Neural progenitor cell (in vitro differentiated cells): Measurements from ENCODE around the gene NFIA. TPM values are rescaled to one million over a fixed set of nuclear protein-coding genes. Genes with fewer than 3 reads are reported as not detected.
"Not testable (repeated sequence)": the region's sequence is repeated elsewhere in the genome, so short reads cannot be mapped to it uniquely, and the experiment has no call there.

Source experiments
- DNase-seq: peaks from one replicate; pipeline ENCODE4 v3.0.0-alpha.2; 2016; ENCODE audit warnings: low spot score
- H2AFZ ChIP-seq: fragments of 200-600 bp; sonication (generic); replicated peaks from 2 replicates; pipeline ENCODE4 v1.6.1; 2016; ENCODE audit warnings: antibody characterized with exemption
- H3F3A ChIP-seq: fragments of 200-600 bp; sonication (generic); 2 replicates; pipeline ENCODE4 v1.6.1; 2016; ENCODE audit warnings: antibody characterized with exemption, low read depth
- H3K27ac ChIP-seq: fragments of 200-600 bp; sonication (generic); 2 replicates; pipeline ENCODE4 v1.5.1; 2016; ENCODE audit warnings: mild to moderate bottlenecking
- H3K27me3 ChIP-seq: fragments of 200-600 bp; sonication (generic); 2 replicates; pipeline ENCODE4 v1.6.1; 2016; ENCODE audit warnings: mild to moderate bottlenecking, moderate library complexity
- H3K36me3 ChIP-seq: fragments of 200-600 bp; sonication (generic); 2 replicates; pipeline ENCODE4 v1.5.1; 2016
- H3K4me1 ChIP-seq: fragments of 200-600 bp; sonication (generic); 2 replicates; pipeline ENCODE4 v1.6.1; 2016; ENCODE audit warnings: mixed run types
- H3K4me2 ChIP-seq: fragments of 200-600 bp; sonication (generic); 2 replicates; pipeline ENCODE4 v1.6.1; 2016
- H3K4me3 ChIP-seq: fragments of 200-600 bp; sonication (generic); 2 replicates; pipeline ENCODE4 v1.5.1; 2016
- H3K79me2 ChIP-seq: fragments of 200-600 bp; sonication (generic); 2 replicates; pipeline ENCODE4 v1.6.1; 2016; ENCODE audit warnings: low read depth
- H3K9ac ChIP-seq: fragments of 200-600 bp; sonication (generic); 2 replicates; pipeline ENCODE4 v1.6.1; 2016
- H3K9me3 ChIP-seq: fragments of 200-600 bp; sonication (generic); 2 replicates; pipeline ENCODE4 v1.5.1; 2016; ENCODE audit warnings: low read depth
- H4K20me1 ChIP-seq: fragments of 200-600 bp; sonication (generic); 2 replicates; pipeline ENCODE4 v1.6.1; 2016; ENCODE audit warnings: low read depth
- H3K27ac Mint-ChIP-seq: 3 replicates; pipeline ENCODE4 v1.8.0; 2021; ENCODE audit warnings: mixed read lengths
- H3K27me3 Mint-ChIP-seq: 2 replicates; pipeline ENCODE4 v1.8.0; 2022; ENCODE audit warnings: low read depth, mild to moderate bottlenecking, inconsistent platforms, moderate library complexity, mixed read lengths; ENCODE audit not compliant: insufficient read depth
- H3K36me3 Mint-ChIP-seq: 3 replicates; pipeline ENCODE4 v1.8.0; 2021; ENCODE audit warnings: mixed read lengths
- H3K4me1 Mint-ChIP-seq: 3 replicates; pipeline ENCODE4 v1.8.0; 2021; ENCODE audit warnings: mixed read lengths
- H3K4me3 Mint-ChIP-seq: 3 replicates; pipeline ENCODE4 v1.8.0; 2021; ENCODE audit warnings: mild to moderate bottlenecking, moderate library complexity, mixed read lengths
- H3K9me3 Mint-ChIP-seq: 3 replicates; pipeline ENCODE4 v1.8.0; 2020; ENCODE audit warnings: mixed read lengths
- EZH2 ChIP-seq: fragments of 200-600 bp; sonication (generic); IDR thresholded peaks from 2 replicates; pipeline ENCODE4 v1.6.1; 2017; ENCODE audit warnings: antibody characterized with exemption, mild to moderate bottlenecking, moderate library complexity
- EZH2phosphoT487 ChIP-seq: fragments of 200-600 bp; sonication (generic); IDR thresholded peaks from 2 replicates; pipeline ENCODE4 v1.6.1; 2017; ENCODE audit warnings: antibody characterized with exemption
- total RNA-seq: library from RNA; depleted of rRNA; stranded (reverse); fragments of >200 nt; gene quantifications from 2 replicates; pipeline ENCODE4 v1.2.3, GENCODE V29; 2015; ENCODE audit warnings: low replicate concordance
- TF ChIP-seq, protein P1 (sequence below): fragments of 200-600 bp; sonication (generic); IDR thresholded peaks from 2 replicates; pipeline ENCODE4 v1.5.1; 2017; ENCODE audit warnings: antibody characterized with exemption, mild to moderate bottlenecking

The NFIA gene
- total RNA-seq, 1 donor from 2014 or later: 5.3 TPM

DNA sequence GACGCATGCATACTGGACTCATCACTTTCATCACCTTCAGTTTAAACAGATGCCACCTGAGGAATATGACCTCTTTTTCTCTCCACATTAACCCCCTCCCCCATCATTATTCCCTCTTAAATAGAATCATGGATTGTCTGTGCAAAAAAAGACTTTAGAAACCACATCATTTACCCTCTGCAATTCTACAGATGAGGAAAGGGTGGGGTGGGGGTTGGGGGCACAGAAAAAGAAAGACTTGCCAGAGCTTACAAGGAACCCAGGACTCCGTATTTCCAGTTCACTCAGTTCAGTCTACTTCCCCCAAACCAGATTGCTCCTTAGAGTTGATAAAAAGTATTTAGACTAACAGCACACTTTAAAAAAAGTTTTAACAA is 26.2 kb upstream of the NFIA start:
- Histone ChIP-seq H3K79me2 (no peaks in the 10 kb centered on the region), H3K9me3 (no peaks in the 10 kb centered on the region), H2AFZ (no peak overlapping the region), H3K4me2 (no peak overlapping the region), H3K27me3 (peaks cover 85% of the 10 kb centered on the region), H4K20me1 (peaks cover 37% of the 10 kb centered on the region), H3F3A (peaks cover 24% of the 10 kb centered on the region), H3K4me1 (peaks cover 16% of the 10 kb centered on the region), H3K4me3 (no peak overlapping the region), H3K27ac (no peak overlapping the region), H3K9ac (no peak overlapping the region), H3K36me3 (no peaks in the 10 kb centered on the region)
- Mint-ChIP-seq H3K4me1 (peaks cover 50% of the 10 kb centered on the region), H3K4me3 (peak overlapping the region; percentile 90), H3K36me3 (no peaks in the 10 kb centered on the region), H3K27me3 (peaks cover 68% of the 10 kb centered on the region), H3K27ac (no peak overlapping the region), H3K9me3 (no peaks in the 10 kb centered on the region)
- no peak for TF ChIP-seq EZH2
- TF ChIP-seq, protein P1, sequence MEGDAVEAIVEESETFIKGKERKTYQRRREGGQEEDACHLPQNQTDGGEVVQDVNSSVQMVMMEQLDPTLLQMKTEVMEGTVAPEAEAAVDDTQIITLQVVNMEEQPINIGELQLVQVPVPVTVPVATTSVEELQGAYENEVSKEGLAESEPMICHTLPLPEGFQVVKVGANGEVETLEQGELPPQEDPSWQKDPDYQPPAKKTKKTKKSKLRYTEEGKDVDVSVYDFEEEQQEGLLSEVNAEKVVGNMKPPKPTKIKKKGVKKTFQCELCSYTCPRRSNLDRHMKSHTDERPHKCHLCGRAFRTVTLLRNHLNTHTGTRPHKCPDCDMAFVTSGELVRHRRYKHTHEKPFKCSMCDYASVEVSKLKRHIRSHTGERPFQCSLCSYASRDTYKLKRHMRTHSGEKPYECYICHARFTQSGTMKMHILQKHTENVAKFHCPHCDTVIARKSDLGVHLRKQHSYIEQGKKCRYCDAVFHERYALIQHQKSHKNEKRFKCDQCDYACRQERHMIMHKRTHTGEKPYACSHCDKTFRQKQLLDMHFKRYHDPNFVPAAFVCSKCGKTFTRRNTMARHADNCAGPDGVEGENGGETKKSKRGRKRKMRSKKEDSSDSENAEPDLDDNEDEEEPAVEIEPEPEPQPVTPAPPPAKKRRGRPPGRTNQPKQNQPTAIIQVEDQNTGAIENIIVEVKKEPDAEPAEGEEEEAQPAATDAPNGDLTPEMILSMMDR: no peak
- TF ChIP-seq EZH2phosphoT487: no peak
- no peak for DNase-seq

DNA sequence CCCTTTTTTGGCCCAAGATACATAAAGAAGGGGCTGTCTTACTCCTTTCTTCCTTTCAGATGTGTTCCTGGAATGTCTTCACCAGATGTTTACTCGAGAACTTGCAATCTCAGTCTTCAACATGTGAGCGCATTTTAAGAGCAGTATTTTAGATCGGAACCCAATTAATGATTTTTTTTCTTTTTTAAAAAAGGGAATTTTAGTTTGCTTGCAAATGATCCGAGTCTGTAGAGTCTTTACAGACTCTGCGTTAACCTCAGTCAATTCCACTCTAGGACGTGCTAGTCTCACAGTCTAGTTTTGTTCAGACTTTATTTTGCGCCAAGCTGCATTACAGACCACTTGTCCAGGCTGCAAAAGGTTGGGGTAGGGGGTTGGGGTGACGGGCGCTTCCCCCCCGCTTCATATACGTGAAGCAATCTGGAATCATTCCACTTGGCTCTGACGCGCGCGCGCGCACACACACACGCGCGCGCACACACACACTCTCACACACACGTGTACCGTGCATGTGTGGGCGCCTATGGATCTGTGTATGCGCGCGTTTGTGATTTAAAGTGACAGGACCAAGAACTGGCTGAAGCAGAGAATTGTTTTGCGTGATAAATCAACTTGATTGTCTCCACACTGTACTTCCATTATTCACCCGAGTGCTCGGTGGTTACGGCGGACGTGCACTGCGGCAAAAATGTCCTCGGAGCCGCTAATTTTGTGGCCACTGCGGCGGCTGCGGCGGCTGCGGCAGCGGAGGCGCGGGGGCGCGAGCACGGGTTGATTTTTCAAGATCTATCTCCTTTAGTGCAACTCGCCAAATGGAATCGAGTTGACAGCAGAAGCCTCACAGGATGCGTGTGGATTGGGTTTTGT is 25.6 kb upstream of the NFIA start:
- H3K9me3 ChIP-seq: no peaks in the 10 kb centered on the region
- Mint-ChIP-seq H3K4me3 (peak overlapping the region; percentile 90), H3K36me3 (no peaks in the 10 kb centered on the region), H3K27ac (no peak overlapping the region), H3K4me1 (peaks cover 44% of the 10 kb centered on the region), H3K27me3 (peaks cover 65% of the 10 kb centered on the region), H3K9me3 (no peaks in the 10 kb centered on the region)
- H3K4me2 ChIP-seq: peak overlapping the region; percentile 90
- H4K20me1 ChIP-seq: peaks cover 31% of the 10 kb centered on the region
- no peak overlapping the region for H3K9ac ChIP-seq
- H3K27me3 ChIP-seq: peaks cover 79% of the 10 kb centered on the region
- H3K36me3 ChIP-seq: no peaks in the 10 kb centered on the region
- H3K79me2 ChIP-seq: no peaks in the 10 kb centered on the region
- H3F3A ChIP-seq: peaks cover 23% of the 10 kb centered on the region
- TF ChIP-seq, protein P1: no peak
- peak; percentile 91 for TF ChIP-seq EZH2
- peak; percentile 87 for TF ChIP-seq EZH2phosphoT487
- H3K27ac ChIP-seq: no peak overlapping the region
- H2AFZ ChIP-seq: peak overlapping the region; percentile 71
- DNase-seq: peak; percentile 49
- peak overlapping the region; percentile 55 for H3K4me3 ChIP-seq
- H3K4me1 ChIP-seq: peaks cover 10% of the 10 kb centered on the region

DNA sequence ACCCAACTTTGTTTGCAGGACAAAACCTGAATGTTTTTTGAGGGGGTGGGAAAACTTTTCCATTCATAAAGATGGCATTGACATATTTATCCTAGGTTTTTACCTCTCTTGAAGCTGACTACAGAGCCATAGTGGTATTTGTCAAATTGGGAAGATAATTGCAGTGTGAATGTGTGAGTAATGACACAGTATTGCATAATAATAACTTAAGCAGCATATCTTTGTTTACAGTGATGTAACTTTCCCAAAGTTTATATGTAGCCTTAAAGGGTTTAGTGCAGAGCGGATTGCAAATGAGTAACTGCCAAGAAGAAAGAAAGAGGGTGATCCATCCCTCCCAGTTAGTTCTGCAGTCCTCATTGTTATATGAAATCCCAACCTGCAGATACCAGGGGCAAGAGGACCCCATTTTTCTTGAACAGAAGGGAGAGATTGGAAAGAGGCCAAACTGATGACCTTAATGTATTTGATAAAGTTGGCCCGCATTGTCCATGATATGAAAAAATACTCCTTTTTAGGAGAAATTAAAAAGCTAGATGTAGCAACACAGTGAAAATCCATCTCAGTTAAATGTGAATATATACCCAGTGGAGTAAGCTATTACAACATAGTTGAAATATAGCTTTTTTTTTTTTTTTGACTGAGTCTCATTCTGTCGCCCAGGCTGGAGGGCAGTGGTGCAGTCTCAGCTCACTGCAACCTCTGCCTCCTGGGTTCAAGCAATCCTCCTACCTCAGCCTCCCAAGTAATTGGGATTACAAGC is 23.7 kb upstream of the NFIA start:
- H3K9ac ChIP-seq: no peak overlapping the region
- TF ChIP-seq EZH2phosphoT487: no peak
- TF ChIP-seq, protein P1: no peak
- TF ChIP-seq EZH2: no peak
- H3K4me3 ChIP-seq: no peak overlapping the region
- H3K36me3 Mint-ChIP-seq: no peaks in the 10 kb centered on the region
- H3K27me3 ChIP-seq: peaks cover 60% of the 10 kb centered on the region
- no peak overlapping the region for H3K27ac Mint-ChIP-seq
- H3K27me3 Mint-ChIP-seq: peaks cover 47% of the 10 kb centered on the region
- no peak overlapping the region for H3K4me3 Mint-ChIP-seq
- peaks cover 7% of the 10 kb centered on the region for H3K4me1 ChIP-seq
- H4K20me1 ChIP-seq: peaks cover 12% of the 10 kb centered on the region
- H3K4me2 ChIP-seq: no peak overlapping the region
- peaks cover 6% of the 10 kb centered on the region for H3F3A ChIP-seq
- H3K79me2 ChIP-seq: no peaks in the 10 kb centered on the region
- no peak overlapping the region for H2AFZ ChIP-seq
- H3K9me3 ChIP-seq: no peaks in the 10 kb centered on the region
- H3K4me1 Mint-ChIP-seq: peaks cover 26% of the 10 kb centered on the region
- H3K36me3 ChIP-seq: no peaks in the 10 kb centered on the region
- no peak for DNase-seq
- no peaks in the 10 kb centered on the region for H3K9me3 Mint-ChIP-seq
- H3K27ac ChIP-seq: no peak overlapping the region

DNA sequence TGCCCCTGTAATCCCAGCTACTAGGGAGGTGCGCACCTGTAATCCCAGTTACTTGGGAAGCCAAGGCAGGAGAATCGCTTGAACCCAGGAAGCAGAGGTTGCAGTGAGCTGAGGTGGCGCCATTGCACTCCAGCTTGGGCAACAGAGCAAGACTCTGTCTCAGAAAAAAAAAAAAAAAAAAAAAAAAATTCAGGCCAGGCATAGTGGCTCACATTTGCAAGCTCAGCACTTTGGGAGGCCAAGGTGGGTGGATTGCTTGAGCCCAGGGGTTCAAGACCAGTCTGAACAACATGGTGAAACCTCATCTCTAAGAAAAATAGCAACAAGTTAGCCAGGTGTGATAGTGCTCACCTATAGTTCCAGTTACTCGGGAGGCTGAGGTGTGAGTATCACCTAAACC is 20.8 kb upstream of the NFIA start:
- not testable (repeated sequence) for H3K27ac ChIP-seq, H3K9me3 Mint-ChIP-seq, H3K27ac Mint-ChIP-seq, H3K4me3 Mint-ChIP-seq, H3K79me2 ChIP-seq, H3K9me3 ChIP-seq, H3K9ac ChIP-seq, H3K4me1 ChIP-seq, H3K4me2 ChIP-seq, H3K36me3 Mint-ChIP-seq, H4K20me1 ChIP-seq, DNase-seq, H3K4me3 ChIP-seq, H3F3A ChIP-seq, H3K4me1 Mint-ChIP-seq, H2AFZ ChIP-seq, H3K36me3 ChIP-seq
- peaks cover 23% of the 10 kb centered on the region for H3K27me3 Mint-ChIP-seq
- H3K27me3 ChIP-seq: peaks cover 31% of the 10 kb centered on the region
